ENCODE results near the gene AURKAIP1.

DNA sequence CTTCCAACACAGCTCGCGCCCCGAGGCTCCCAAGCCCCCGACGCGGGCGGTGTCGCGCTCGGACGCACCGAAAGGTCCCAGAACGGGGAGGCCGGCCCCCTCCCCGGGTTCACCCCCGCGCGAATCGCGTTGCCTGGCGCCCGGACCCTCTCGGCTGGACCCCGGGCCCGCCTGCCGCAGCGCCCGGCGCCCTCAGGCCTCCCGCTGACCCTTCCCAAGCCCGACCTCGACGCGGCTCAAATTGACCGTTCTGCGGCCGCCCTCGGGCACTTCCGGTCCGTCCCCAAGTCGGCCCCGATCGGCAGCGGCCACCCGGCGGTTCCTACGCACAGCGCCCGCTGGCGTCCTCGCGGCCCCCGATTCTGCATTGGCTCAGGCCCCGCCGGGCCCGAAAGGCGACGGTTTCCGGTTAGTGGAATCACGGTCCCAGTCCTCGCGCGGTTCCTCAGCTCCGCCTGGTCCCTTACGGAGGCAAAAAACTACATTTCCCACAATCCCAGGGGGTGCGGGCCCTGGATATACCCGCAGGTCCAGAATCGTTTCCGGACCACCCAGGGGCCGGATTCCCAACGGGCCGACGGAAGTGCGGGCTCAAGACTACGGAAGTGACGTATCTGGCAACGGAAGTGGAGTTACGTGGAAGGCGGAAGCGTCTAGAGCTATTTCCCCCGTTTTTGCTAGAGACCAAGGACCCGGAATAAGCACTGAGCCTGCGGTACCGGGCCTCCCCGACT lies at the start of gene AURKAIP1:
- TF ChIP-seq EZH2phosphoT487 (IDR thresholded peaks at IDR 0.05; ENCODE audit: insufficient read depth, low read depth) (no peak), EZH2 (IDR thresholded peaks at IDR 0.05; ENCODE audit: insufficient read depth, poor library complexity, severe bottlenecking) (no peak)

All from GM23248 (cell line).